ENCODE measurements around the gene IGLL5.

The IGLL5 gene

GRCh38 chr22:22908941-22909604, 21.5 kb downstream of the IGLL5 start:
- Histone ChIP-seq H3K23ac (ENCODE audit: low read length in 2 of 2) (no peak overlapping the region), H2BK12ac (ENCODE audit: low read length in 2 of 2) (no peak overlapping the region), H3K14ac (ENCODE audit: low read length in 2 of 2) (no peak overlapping the region), H4K8ac (ENCODE audit: low read length) (no peak overlapping the region), H2BK15ac (ENCODE audit: low read depth, poor library complexity, severe bottlenecking) (no peak overlapping the region), H2AK5ac (ENCODE audit: low read length, severe bottlenecking) (no peak overlapping the region), H3K9me3 (ENCODE audit: control insufficient read depth, low read length) (no peaks in the 10 kb centered on the region), H3K27ac (ENCODE audit: low read length, poor library complexity, severe bottlenecking) (no peak overlapping the region), H3K4me2 (ENCODE audit: low read length, poor library complexity, severe bottlenecking) (no peak overlapping the region), H3K4ac (ENCODE audit: low read depth in 1 of 2, low read length in 2 of 2) (no peak overlapping the region), H4K91ac (ENCODE audit: low read length) (no peak overlapping the region), H2BK5ac (ENCODE audit: low read depth, low read length, poor library complexity, severe bottlenecking) (no peak overlapping the region), H3K9ac (ENCODE audit: low read length) (no peak overlapping the region), H3K36me3 (ENCODE audit: control insufficient read depth in 1 of 2, insufficient read depth in 2 of 2, low read depth in 1 of 2, low read length in 2 of 2) (no peaks in the 10 kb centered on the region), H3K27me3 (ENCODE audit: control insufficient read depth in 1 of 2, insufficient read depth in 1 of 2, low read length in 2 of 2) (peaks cover 0 to 52% of the 10 kb centered on the region in 2 experiments), H3K79me1 (replicated peaks; ENCODE audit: low read length, poor library complexity, severe bottlenecking) (no peaks in the 10 kb centered on the region), H2BK120ac (ENCODE audit: low read depth, low read length) (no peak overlapping the region), H3K18ac (ENCODE audit: low read depth in 1 of 2, low read length in 2 of 2) (no peak overlapping the region), H3K4me1 (ENCODE audit: control insufficient read depth, insufficient read depth, low read depth, low read length) (no peaks in the 10 kb centered on the region), H2AFZ (ENCODE audit: low read depth, low read length) (no peak overlapping the region), H3K4me3 (ENCODE audit: insufficient read depth in 1 of 2, low read depth in 1 of 2, low read length in 2 of 2) (no peak overlapping the region)
- no peak for DNase-seq
- 29% methylated on average over 6 of the region's 6 CpGs for WGBS

DNA sequence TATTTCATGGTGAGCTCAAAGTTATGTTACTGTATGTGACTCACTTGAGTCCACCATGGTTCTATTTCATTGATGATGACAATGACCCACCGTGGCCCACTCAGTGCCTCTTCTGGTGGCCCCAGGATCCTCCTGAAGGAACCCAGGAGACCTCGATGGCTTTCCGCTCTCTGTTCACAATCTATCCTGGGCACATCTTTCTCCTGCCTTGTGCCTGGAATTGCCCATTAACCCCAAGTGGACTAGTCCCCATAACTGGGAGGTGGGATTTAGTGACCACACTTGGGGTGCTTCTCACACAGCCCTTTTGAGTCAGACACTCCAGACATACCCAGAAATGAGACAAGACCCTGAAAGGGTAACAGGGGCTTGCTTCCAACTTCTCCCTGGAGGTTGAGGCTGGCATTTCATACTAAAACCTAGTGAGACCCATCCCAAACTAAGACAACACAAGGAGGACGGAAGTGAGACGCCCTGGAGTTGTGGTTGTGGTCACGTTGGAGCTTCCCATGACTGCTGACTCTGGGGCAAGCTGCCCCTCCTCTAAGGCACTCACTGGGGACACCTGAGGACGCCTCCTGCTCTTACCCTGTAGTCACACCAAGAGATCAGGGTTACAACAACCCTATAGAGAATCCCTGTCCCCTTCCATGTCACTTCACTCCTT, 22.1 kb downstream of the IGLL5 start:
- Histone ChIP-seq H4K8ac (ENCODE audit: low read length) (no peak overlapping the region), H3K4me3 (ENCODE audit: insufficient read depth in 1 of 2, low read depth in 1 of 2, low read length in 2 of 2) (no peak overlapping the region), H3K9ac (ENCODE audit: low read length) (no peak overlapping the region), H4K91ac (ENCODE audit: low read length) (no peak overlapping the region), H2AFZ (ENCODE audit: low read depth, low read length) (no peak overlapping the region), H3K4me1 (ENCODE audit: control insufficient read depth, insufficient read depth, low read depth, low read length) (no peaks in the 10 kb centered on the region), H3K4ac (ENCODE audit: low read depth in 1 of 2, low read length in 2 of 2) (no peak overlapping the region), H3K9me3 (ENCODE audit: control insufficient read depth, low read length) (no peaks in the 10 kb centered on the region), H3K27me3 (ENCODE audit: control insufficient read depth in 1 of 2, insufficient read depth in 1 of 2, low read length in 2 of 2) (peaks cover 0 to 58% of the 10 kb centered on the region in 2 experiments), H3K14ac (ENCODE audit: low read length in 2 of 2) (no peak overlapping the region), H2BK12ac (ENCODE audit: low read length in 2 of 2) (no peak overlapping the region), H3K36me3 (ENCODE audit: control insufficient read depth in 1 of 2, insufficient read depth in 2 of 2, low read depth in 1 of 2, low read length in 2 of 2) (no peaks in the 10 kb centered on the region), H3K79me1 (replicated peaks; ENCODE audit: low read length, poor library complexity, severe bottlenecking) (no peaks in the 10 kb centered on the region), H3K23ac (ENCODE audit: low read length in 2 of 2) (no peak overlapping the region), H2BK120ac (ENCODE audit: low read depth, low read length) (no peak overlapping the region), H2BK5ac (ENCODE audit: low read depth, low read length, poor library complexity, severe bottlenecking) (no peak overlapping the region), H2BK15ac (ENCODE audit: low read depth, poor library complexity, severe bottlenecking) (no peak overlapping the region), H3K27ac (ENCODE audit: low read length, poor library complexity, severe bottlenecking) (no peak overlapping the region), H3K18ac (ENCODE audit: low read depth in 1 of 2, low read length in 2 of 2) (no peak overlapping the region), H2AK5ac (ENCODE audit: low read length, severe bottlenecking) (no peak overlapping the region), H3K4me2 (ENCODE audit: low read length, poor library complexity, severe bottlenecking) (no peak overlapping the region)
- 52% methylated on average over 7 of the region's 7 CpGs for WGBS
- DNase-seq, result no peak

DNA sequence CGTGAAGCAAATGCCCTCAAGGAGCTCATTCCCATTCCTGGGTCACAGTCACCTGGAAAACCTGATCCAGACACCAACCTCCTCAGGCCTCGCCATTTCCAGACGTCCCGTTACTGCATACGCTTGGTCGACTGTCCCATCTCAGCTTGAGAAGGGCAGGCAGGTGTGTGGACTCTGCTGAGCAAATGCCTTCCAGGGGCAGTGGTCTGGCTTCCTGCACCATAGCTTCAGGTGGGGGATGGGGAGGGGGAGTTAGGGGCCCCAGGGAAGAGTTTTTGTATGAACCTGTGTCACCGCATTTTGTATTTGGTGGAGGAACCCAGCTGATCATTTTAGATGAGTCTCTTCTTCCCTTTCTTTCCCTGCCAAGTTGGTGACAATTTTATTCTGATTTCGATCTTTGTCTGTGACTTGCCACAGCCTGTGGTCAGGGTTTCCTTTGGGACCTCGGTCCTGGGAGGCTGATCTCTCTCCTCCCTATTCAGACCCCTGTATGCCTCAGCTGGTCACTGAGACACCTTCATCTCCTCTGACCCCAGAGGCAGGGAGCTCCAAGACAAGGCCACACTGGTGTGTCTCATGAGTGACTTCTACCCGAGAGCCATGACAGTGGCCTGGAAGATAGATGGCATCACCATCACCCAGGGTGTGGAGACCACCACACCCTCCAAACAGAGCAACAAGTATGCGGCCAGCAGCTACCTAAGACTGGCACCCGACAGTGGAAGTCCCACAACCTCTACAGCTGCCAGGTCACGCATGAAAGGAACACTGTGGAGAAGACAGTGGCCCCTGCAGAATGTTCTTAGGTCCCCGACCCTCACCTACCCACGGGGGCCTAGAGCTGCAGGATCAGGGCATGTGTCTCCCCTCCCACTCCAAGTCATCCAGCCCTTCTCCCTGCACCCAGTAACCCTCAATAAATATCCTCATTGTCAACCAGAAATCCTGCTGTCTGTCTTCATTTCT, 22.9 kb downstream of the IGLL5 start:
- Histone ChIP-seq H3K9me3 (ENCODE audit: control insufficient read depth, low read length) (no peaks in the 10 kb centered on the region), H2BK12ac (ENCODE audit: low read length in 2 of 2) (no peak overlapping the region), H3K36me3 (ENCODE audit: control insufficient read depth in 1 of 2, insufficient read depth in 2 of 2, low read depth in 1 of 2, low read length in 2 of 2) (no peaks in the 10 kb centered on the region), H4K8ac (ENCODE audit: low read length) (no peak overlapping the region), H3K18ac (ENCODE audit: low read depth in 1 of 2, low read length in 2 of 2) (no peak overlapping the region), H3K27ac (ENCODE audit: low read length, poor library complexity, severe bottlenecking) (no peak overlapping the region), H3K14ac (ENCODE audit: low read length in 2 of 2) (no peak overlapping the region), H2BK5ac (ENCODE audit: low read depth, low read length, poor library complexity, severe bottlenecking) (no peak overlapping the region), H3K4me2 (ENCODE audit: low read length, poor library complexity, severe bottlenecking) (no peak overlapping the region), H3K4ac (ENCODE audit: low read depth in 1 of 2, low read length in 2 of 2) (no peak overlapping the region), H3K4me1 (ENCODE audit: control insufficient read depth, insufficient read depth, low read depth, low read length) (no peaks in the 10 kb centered on the region), H4K91ac (ENCODE audit: low read length) (no peak overlapping the region), H3K79me1 (replicated peaks; ENCODE audit: low read length, poor library complexity, severe bottlenecking) (no peaks in the 10 kb centered on the region), H3K27me3 (ENCODE audit: control insufficient read depth in 1 of 2, insufficient read depth in 1 of 2, low read length in 2 of 2) (peaks cover 0 to 61% of the 10 kb centered on the region in 2 experiments), H2AFZ (ENCODE audit: low read depth, low read length) (no peak overlapping the region), H3K9ac (ENCODE audit: low read length) (no peak overlapping the region), H2BK15ac (ENCODE audit: low read depth, poor library complexity, severe bottlenecking) (no peak overlapping the region), H2AK5ac (ENCODE audit: low read length, severe bottlenecking) (no peak overlapping the region), H2BK120ac (ENCODE audit: low read depth, low read length) (no peak overlapping the region), H3K23ac (ENCODE audit: low read length in 2 of 2) (no peak overlapping the region), H3K4me3 (ENCODE audit: insufficient read depth in 1 of 2, low read depth in 1 of 2, low read length in 2 of 2) (no peak overlapping the region)
- 62% methylated on average over 15 of the region's 15 CpGs for WGBS
- DNase-seq, result no peak

All from mesenchymal stem cell (in vitro differentiated cells and primary cell).